GM23338 (cell line): ENCODE measurements around the gene ITGA3. TPM values are rescaled to one million over a fixed set of nuclear protein-coding genes. Genes with fewer than 3 reads are reported as not detected.

Experiments
- ATAC-seq: fragments of 200-7000 bp; cut with Tn5 transposase; 3 replicates; pipeline ENCODE4 v1.9.1; 2020
- DNase-seq: peaks from one replicate; pipeline ENCODE4 v3.0.0-alpha.2; 2015; ENCODE audit warnings: low spot score
- H2AFZ ChIP-seq: fragments of 200-600 bp; sonication (generic); 2 replicates; pipeline ENCODE4 v1.8.0; 2016; ENCODE audit warnings: antibody characterized with exemption, mild to moderate bottlenecking, moderate library complexity
- H3F3A ChIP-seq: fragments of 200-600 bp; sonication (generic); replicated peaks from 2 replicates; pipeline ENCODE4 v1.8.0; 2017; ENCODE audit warnings: antibody characterized with exemption, mixed run types, low read depth
- H3K27ac ChIP-seq: fragments of 200-600 bp; sonication (generic); 2 replicates; pipeline ENCODE4 v1.6.1; 2016; ENCODE audit warnings: low read depth
- H3K27me3 ChIP-seq: fragments of 200-600 bp; sonication (generic); 2 replicates; pipeline ENCODE4 v1.8.0; 2016; ENCODE audit warnings: mild to moderate bottlenecking, mixed run types, moderate library complexity; ENCODE audit not compliant: insufficient read depth
- H3K36me3 ChIP-seq: fragments of 200-600 bp; sonication (generic); 2 replicates; pipeline ENCODE4 v1.8.0; 2016; ENCODE audit warnings: mild to moderate bottlenecking; ENCODE audit not compliant: insufficient read depth
- H3K4me1 ChIP-seq: fragments of 200-600 bp; sonication (generic); 2 replicates; pipeline ENCODE4 v1.8.0; 2016; ENCODE audit warnings: mild to moderate bottlenecking, moderate library complexity; ENCODE audit not compliant: insufficient read depth
- H3K4me2 ChIP-seq: fragments of 200-600 bp; sonication (generic); 2 replicates; pipeline ENCODE4 v1.7.1; 2017; ENCODE audit warnings: mixed run types
- H3K4me3 ChIP-seq: fragments of 200-600 bp; sonication (generic); 2 replicates; pipeline ENCODE4 v1.6.1; 2016; ENCODE audit warnings: mixed run types
- H3K79me2 ChIP-seq: fragments of 200-600 bp; sonication (generic); replicated peaks from 2 replicates; pipeline ENCODE4 v1.8.0; 2017; ENCODE audit warnings: mild to moderate bottlenecking; ENCODE audit not compliant: insufficient read depth
- H3K9me2 ChIP-seq: fragments of 200-600 bp; sonication (generic); 2 replicates; pipeline ENCODE4 v1.8.0; 2017; ENCODE audit not compliant: insufficient read depth
- H4K20me1 ChIP-seq: fragments of 200-600 bp; sonication (generic); replicated peaks from 2 replicates; pipeline ENCODE4 v1.8.0; 2017; ENCODE audit warnings: mild to moderate bottlenecking; ENCODE audit not compliant: insufficient read depth
- H3K27ac Mint-ChIP-seq: 2 replicates; pipeline ENCODE4 v1.8.0; 2020; ENCODE audit warnings: inconsistent platforms, mild to moderate bottlenecking, moderate library complexity, mixed read lengths
- H3K27me3 Mint-ChIP-seq: 3 replicates; pipeline ENCODE4 v1.8.0; 2022; ENCODE audit warnings: low read depth, mild to moderate bottlenecking, moderate library complexity, mixed read lengths, inconsistent platforms; ENCODE audit not compliant: insufficient read depth, poor library complexity
- H3K36me3 Mint-ChIP-seq: 3 replicates; pipeline ENCODE4 v1.8.0; 2021; ENCODE audit warnings: low read depth, mild to moderate bottlenecking, inconsistent platforms, moderate library complexity, mixed read lengths
- H3K4me1 Mint-ChIP-seq: 3 replicates; pipeline ENCODE4 v1.8.0; 2020; ENCODE audit warnings: mild to moderate bottlenecking, inconsistent platforms, mixed read lengths
- H3K4me3 Mint-ChIP-seq: 3 replicates; pipeline ENCODE4 v1.8.0; 2021; ENCODE audit warnings: moderate library complexity, mild to moderate bottlenecking, inconsistent platforms, mixed read lengths
- H3K9me3 Mint-ChIP-seq: 3 replicates; pipeline ENCODE4 v1.8.0; 2020; ENCODE audit warnings: moderate library complexity, mild to moderate bottlenecking, inconsistent platforms, mixed read lengths
- CREB1 ChIP-seq: fragments of 250-450 bp; sonication (Bioruptor Pico); IDR thresholded peaks from 2 replicates; pipeline ENCODE4 v1.5.0; 2020; ENCODE audit warnings: low read depth, mild to moderate bottlenecking, moderate library complexity
- EZH2 ChIP-seq: fragments of 200-600 bp; sonication (generic); IDR thresholded peaks from one replicate; pipeline ENCODE4 v1.8.0; 2017; ENCODE audit warnings: antibody characterized with exemption, mild to moderate bottlenecking, low read depth; ENCODE audit not compliant: unreplicated experiment
- EZH2phosphoT487 ChIP-seq: fragments of 200-600 bp; sonication (generic); IDR thresholded peaks from one replicate; pipeline ENCODE4 v1.8.1; 2018; ENCODE audit warnings: antibody characterized with exemption; ENCODE audit not compliant: unreplicated experiment
- JUNB ChIP-seq: IDR thresholded peaks from one replicate; pipeline ENCODE4 v1.6.1; 2016; ENCODE audit warnings: antibody characterized with exemption; ENCODE audit not compliant: unreplicated experiment
- NANOG ChIP-seq: IDR thresholded peaks from 2 replicates; pipeline ENCODE4 v1.6.1; 2016; ENCODE audit warnings: antibody characterized with exemption, borderline replicate concordance
- POLR2AphosphoS5 ChIP-seq: IDR thresholded peaks from 2 replicates; pipeline ENCODE4 v1.6.1; 2016; ENCODE audit warnings: antibody characterized with exemption, low read depth
- STAT1 ChIP-seq: IDR thresholded peaks from one replicate; pipeline ENCODE4 v1.6.1; 2016; ENCODE audit warnings: antibody characterized with exemption; ENCODE audit not compliant: unreplicated experiment
- ZNF114 ChIP-seq: fragments of 250-450 bp; sonication (Bioruptor Pico); IDR thresholded peaks from 2 replicates; pipeline ENCODE4 v1.5.0; 2020; ENCODE audit warnings: mild to moderate bottlenecking, moderate library complexity
- ZNF331 ChIP-seq: fragments of 250-450 bp; sonication (Bioruptor Pico); IDR thresholded peaks from 2 replicates; pipeline ENCODE4 v1.5.0; 2020; ENCODE audit warnings: low read depth, mild to moderate bottlenecking, moderate library complexity
- polyA plus RNA-seq: library from polyadenylated mRNA; unstranded; fragments of >200 nt; fragmentation: Nextera tagmentation; extraction: Ambion mirVana; gene quantifications from 2 replicates; pipeline ENCODE4 v1.2.1, GENCODE V29; 2016
- total RNA-seq: library from RNA; depleted of rRNA; stranded (reverse); fragments of >200 nt; shearing (Covaris generic); gene quantifications from 2 replicates; pipeline ENCODE4 v1.2.3, GENCODE V29; 2014
- TF ChIP-seq, protein P1 (sequence below), 2 experiments: fragments of 200-600 bp in 1 of 2; sonication (generic) in 1 of 2; conservative IDR thresholded peaks; 2 replicates each; pipeline versions ENCODE4 v1.5.1 to v1.6.1; 2016 to 2017; ENCODE audit warnings: antibody characterized with exemption in 2 of 2, low read depth in 2 of 2, mild to moderate bottlenecking in 2 of 2, moderate library complexity in 1 of 2
- TF ChIP-seq, protein P2 (sequence below): IDR thresholded peaks from 2 replicates; pipeline ENCODE4 v1.6.1; 2016; ENCODE audit warnings: antibody characterized with exemption
- TF ChIP-seq, protein P3 (sequence below): IDR thresholded peaks from one replicate; pipeline ENCODE4 v1.6.1; 2018; ENCODE audit warnings: antibody characterized with exemption; ENCODE audit not compliant: unreplicated experiment

The ITGA3 gene
- total and polyA plus RNA-seq, 2 experiments from 2014 or later, result 9.6 to 28.3 TPM

DNA sequence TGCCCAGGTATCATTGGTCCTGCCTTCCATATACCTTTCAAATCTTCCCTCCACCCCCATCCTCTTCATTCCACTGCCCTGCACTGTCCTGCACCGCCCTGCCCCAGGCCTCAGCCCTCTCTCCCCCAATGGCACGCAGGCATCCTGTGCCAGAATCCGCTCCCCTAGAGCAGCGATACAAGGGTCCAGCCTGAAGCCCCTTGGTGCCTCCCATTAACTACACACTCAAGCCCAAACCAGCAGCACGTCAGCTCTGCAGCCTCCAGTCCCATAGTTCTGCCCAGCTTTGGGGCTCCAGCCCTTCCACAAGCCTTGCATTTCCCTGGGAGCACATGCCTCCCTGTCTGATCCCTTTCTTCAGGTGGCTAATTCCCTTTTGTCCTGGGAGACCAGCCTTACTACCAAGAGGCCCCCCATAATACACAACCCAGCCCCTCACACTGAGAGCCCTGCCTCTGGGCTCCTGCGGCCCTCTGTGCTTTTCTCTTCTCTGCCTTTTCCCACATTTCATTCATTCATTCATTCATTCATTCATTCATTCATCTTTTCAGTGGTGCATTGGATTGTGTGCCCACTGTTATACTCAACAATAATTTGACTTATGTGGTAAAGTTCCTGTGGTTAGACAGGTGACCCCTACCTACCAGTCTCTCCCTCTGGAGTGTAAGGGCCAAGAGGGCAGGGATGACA lies 34.1 kb upstream of the ITGA3 start:
- no peak for TF ChIP-seq CREB1
- TF ChIP-seq, protein P1, sequence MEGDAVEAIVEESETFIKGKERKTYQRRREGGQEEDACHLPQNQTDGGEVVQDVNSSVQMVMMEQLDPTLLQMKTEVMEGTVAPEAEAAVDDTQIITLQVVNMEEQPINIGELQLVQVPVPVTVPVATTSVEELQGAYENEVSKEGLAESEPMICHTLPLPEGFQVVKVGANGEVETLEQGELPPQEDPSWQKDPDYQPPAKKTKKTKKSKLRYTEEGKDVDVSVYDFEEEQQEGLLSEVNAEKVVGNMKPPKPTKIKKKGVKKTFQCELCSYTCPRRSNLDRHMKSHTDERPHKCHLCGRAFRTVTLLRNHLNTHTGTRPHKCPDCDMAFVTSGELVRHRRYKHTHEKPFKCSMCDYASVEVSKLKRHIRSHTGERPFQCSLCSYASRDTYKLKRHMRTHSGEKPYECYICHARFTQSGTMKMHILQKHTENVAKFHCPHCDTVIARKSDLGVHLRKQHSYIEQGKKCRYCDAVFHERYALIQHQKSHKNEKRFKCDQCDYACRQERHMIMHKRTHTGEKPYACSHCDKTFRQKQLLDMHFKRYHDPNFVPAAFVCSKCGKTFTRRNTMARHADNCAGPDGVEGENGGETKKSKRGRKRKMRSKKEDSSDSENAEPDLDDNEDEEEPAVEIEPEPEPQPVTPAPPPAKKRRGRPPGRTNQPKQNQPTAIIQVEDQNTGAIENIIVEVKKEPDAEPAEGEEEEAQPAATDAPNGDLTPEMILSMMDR (conservative IDR thresholded peaks at IDR 0.05; ENCODE audit: low read depth in 2 of 2), result no peak
- no peak for TF ChIP-seq ZNF114
- no peak for TF ChIP-seq EZH2
- no peak for TF ChIP-seq NANOG
- TF ChIP-seq STAT1, result no peak
- TF ChIP-seq JUNB, result no peak
- Histone ChIP-seq H3K9me2 (peaks cover 3% of the 10 kb centered on the region; the same call in 1 of the 2 replicates), H3K4me1 (no peaks in the 10 kb centered on the region), H3K27me3 (no peaks in the 10 kb centered on the region), H3K27ac (no peak overlapping the region), H4K20me1 (no peaks in the 10 kb centered on the region), H3K79me2 (no peaks in the 10 kb centered on the region), H3F3A (peaks cover 17% of the 10 kb centered on the region), H3K36me3 (no peaks in the 10 kb centered on the region), H2AFZ (no peak overlapping the region), H3K4me3 (no peak overlapping the region), H3K4me2 (no peak overlapping the region)
- Mint-ChIP-seq H3K4me3 (no peak overlapping the region), H3K27me3 (peaks cover 9% of the 10 kb centered on the region), H3K9me3 (no peaks in the 10 kb centered on the region), H3K27ac (no peak overlapping the region), H3K4me1 (peaks cover 4% of the 10 kb centered on the region; the same call in 1 of the 3 replicates), H3K36me3 (no peaks in the 10 kb centered on the region)
- ATAC-seq, result no peak
- DNase-seq, result no peak

DNA sequence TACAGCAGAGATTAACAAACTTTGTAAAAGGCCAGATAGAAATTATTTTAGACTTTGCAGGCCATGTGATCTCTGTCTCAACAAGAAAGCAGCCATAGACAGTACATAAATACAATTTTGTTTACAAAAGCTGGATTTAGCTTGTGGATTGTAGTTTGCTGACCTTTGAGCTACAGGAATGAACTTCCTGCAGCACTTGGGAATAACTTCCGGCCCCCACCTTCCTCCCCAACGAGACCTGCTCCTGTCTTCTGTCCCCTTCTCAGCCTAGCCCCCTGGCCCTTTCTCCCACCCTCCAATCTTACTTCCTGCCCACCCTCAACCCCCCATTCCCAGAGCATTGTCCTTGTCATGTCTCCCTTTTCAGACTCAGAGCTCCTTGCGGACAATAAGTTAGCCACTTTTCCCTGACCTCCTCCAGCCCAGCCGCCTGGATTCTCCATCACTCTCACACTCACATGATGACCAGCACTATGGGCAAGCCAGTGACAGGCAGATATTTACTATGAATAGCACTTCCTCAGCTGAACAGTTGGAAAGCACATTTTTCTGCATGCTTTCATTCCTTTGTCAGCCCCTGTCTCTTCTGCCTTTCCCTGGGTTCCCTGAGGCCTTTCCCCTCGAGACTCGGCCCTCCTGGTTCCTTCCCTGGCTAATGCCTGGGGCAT lies 33.3 kb upstream of the ITGA3 start:
- H3K4me1 ChIP-seq, result peaks cover 6% of the 10 kb centered on the region; the same call in 1 of the 2 replicates
- H2AFZ ChIP-seq, result no peak overlapping the region
- TF ChIP-seq EZH2phosphoT487, result no peak
- no peak for TF ChIP-seq CREB1
- TF ChIP-seq, protein P2, sequence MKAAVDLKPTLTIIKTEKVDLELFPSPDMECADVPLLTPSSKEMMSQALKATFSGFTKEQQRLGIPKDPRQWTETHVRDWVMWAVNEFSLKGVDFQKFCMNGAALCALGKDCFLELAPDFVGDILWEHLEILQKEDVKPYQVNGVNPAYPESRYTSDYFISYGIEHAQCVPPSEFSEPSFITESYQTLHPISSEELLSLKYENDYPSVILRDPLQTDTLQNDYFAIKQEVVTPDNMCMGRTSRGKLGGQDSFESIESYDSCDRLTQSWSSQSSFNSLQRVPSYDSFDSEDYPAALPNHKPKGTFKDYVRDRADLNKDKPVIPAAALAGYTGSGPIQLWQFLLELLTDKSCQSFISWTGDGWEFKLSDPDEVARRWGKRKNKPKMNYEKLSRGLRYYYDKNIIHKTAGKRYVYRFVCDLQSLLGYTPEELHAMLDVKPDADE, result no peak
- TF ChIP-seq NANOG, result no peak
- TF ChIP-seq POLR2AphosphoS5, result no peak
- no peak for TF ChIP-seq EZH2
- no peak for TF ChIP-seq STAT1
- TF ChIP-seq, protein P3, sequence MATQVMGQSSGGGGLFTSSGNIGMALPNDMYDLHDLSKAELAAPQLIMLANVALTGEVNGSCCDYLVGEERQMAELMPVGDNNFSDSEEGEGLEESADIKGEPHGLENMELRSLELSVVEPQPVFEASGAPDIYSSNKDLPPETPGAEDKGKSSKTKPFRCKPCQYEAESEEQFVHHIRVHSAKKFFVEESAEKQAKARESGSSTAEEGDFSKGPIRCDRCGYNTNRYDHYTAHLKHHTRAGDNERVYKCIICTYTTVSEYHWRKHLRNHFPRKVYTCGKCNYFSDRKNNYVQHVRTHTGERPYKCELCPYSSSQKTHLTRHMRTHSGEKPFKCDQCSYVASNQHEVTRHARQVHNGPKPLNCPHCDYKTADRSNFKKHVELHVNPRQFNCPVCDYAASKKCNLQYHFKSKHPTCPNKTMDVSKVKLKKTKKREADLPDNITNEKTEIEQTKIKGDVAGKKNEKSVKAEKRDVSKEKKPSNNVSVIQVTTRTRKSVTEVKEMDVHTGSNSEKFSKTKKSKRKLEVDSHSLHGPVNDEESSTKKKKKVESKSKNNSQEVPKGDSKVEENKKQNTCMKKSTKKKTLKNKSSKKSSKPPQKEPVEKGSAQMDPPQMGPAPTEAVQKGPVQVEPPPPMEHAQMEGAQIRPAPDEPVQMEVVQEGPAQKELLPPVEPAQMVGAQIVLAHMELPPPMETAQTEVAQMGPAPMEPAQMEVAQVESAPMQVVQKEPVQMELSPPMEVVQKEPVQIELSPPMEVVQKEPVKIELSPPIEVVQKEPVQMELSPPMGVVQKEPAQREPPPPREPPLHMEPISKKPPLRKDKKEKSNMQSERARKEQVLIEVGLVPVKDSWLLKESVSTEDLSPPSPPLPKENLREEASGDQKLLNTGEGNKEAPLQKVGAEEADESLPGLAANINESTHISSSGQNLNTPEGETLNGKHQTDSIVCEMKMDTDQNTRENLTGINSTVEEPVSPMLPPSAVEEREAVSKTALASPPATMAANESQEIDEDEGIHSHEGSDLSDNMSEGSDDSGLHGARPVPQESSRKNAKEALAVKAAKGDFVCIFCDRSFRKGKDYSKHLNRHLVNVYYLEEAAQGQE, result no peak
- TF ChIP-seq ZNF331, result no peak
- Mint-ChIP-seq H3K27me3 (peaks cover 11% of the 10 kb centered on the region), H3K27ac (no peak overlapping the region), H3K9me3 (no peaks in the 10 kb centered on the region), H3K36me3 (no peaks in the 10 kb centered on the region), H3K4me3 (no peak overlapping the region), H3K4me1 (peaks cover 7% of the 10 kb centered on the region)
- H3K4me3 ChIP-seq, result no peak overlapping the region
- H3K4me2 ChIP-seq, result no peak overlapping the region
- no peaks in the 10 kb centered on the region for H3K27me3 ChIP-seq
- peaks cover 17% of the 10 kb centered on the region for H3F3A ChIP-seq
- DNase-seq, result no peak
- no peak for ATAC-seq
- peaks cover 3% of the 10 kb centered on the region; the same call in 1 of the 2 replicates for H3K9me2 ChIP-seq
- no peak overlapping the region for H3K27ac ChIP-seq
- H4K20me1 ChIP-seq, result no peaks in the 10 kb centered on the region
- no peaks in the 10 kb centered on the region for H3K79me2 ChIP-seq
- H3K36me3 ChIP-seq, result no peaks in the 10 kb centered on the region
